Mammary epithelial cell (primary cell): ENCODE results near the gene MAEA.

Experiments
- EZH2 ChIP-seq: IDR thresholded peaks from 2 replicates; pipeline ENCODE4 v1.6.1; 2012; ENCODE audit warnings: low read length, inconsistent platforms, borderline replicate concordance
- TF ChIP-seq, protein P1 (sequence below), 2 donors: IDR thresholded peaks in 1 of 2; conservative IDR thresholded peaks in 1 of 2; 2 replicates each; pipeline ENCODE4 v1.5.1; 2011 to 2012; ENCODE audit warnings: inconsistent platforms in 2 of 2, low read length in 2 of 2, mild to moderate bottlenecking in 2 of 2, control low read depth in 1 of 2, low read depth in 1 of 2; ENCODE audit not compliant: insufficient read depth in 1 of 2; ENCODE audit errors: extremely low read depth in 1 of 2

DNA sequence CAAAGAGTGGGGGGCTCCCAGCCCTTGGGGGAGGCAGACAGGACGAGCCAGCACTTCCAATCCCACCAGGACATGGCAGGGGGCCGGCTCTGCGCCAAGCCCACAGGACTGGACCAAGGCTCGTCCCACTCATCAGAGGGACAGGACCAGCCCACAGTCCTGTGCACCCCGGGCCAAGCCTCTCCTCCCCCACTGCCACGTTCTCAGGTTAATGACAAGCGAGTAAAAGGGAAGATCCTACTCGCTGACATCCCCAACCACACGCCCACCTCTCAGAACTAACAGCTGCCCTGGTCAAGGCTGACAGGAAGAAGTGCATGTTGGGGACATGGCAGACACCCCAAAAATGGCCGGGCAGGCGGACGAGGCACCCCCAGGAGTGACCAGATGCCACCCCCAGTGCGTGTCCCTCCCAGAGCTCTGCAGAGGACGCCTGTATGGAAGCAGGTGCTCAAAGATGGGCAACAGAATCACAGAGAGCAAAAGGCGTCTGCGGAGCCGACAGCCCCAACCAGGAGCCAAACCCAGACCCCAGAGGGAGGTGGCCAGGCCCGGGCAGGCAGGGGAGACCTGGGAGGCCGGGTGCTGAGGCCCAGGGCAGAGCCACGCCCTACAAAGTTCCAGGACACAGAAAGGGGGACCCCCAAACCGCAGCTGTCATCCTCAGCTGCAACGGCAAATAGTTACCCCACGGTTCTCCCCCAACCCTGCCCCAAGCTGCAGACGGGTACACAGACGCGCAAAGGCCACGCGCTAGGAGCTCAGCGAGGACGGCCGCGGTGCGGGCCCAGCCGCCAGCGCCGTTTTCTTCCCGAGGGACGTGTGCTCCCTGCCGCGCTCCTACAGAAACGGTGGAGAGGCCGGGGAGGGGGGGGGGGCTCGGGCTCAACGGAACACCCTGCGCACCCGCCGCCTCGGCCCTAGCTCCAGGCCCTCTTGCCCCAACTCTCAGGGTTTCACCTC, 42.5 kb upstream of the MAEA start:
- TF ChIP-seq, protein P1, sequence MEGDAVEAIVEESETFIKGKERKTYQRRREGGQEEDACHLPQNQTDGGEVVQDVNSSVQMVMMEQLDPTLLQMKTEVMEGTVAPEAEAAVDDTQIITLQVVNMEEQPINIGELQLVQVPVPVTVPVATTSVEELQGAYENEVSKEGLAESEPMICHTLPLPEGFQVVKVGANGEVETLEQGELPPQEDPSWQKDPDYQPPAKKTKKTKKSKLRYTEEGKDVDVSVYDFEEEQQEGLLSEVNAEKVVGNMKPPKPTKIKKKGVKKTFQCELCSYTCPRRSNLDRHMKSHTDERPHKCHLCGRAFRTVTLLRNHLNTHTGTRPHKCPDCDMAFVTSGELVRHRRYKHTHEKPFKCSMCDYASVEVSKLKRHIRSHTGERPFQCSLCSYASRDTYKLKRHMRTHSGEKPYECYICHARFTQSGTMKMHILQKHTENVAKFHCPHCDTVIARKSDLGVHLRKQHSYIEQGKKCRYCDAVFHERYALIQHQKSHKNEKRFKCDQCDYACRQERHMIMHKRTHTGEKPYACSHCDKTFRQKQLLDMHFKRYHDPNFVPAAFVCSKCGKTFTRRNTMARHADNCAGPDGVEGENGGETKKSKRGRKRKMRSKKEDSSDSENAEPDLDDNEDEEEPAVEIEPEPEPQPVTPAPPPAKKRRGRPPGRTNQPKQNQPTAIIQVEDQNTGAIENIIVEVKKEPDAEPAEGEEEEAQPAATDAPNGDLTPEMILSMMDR (conservative IDR thresholded peaks at IDR 0.05 in 1 of 2, IDR thresholded peaks at IDR 0.05 in 1 of 2; ENCODE audit: extremely low read depth in 1 of 2, insufficient read depth in 1 of 2, low read depth in 1 of 2, low read length in 2 of 2), result no peak
- TF ChIP-seq EZH2, result no peak
